PC-3 (cell line): Measurements from ENCODE around the gene WDPCP.

Experiments used
- EZH2 ChIP-seq: fragments of 300-600 bp; sonication (generic); IDR thresholded peaks from one replicate; pipeline ENCODE4 v1.6.1; 2017; ENCODE audit warnings: antibody characterized with exemption, mild to moderate bottlenecking, low read length; ENCODE audit not compliant: unreplicated experiment
- EZH2phosphoT487 ChIP-seq: fragments of 300-600 bp; sonication (generic); IDR thresholded peaks from 2 replicates; pipeline ENCODE4 v1.6.1; 2018; ENCODE audit warnings: mild to moderate bottlenecking, antibody characterized with exemption, low read length, borderline replicate concordance
- TF ChIP-seq, protein P1 (sequence below): fragments of 300-600 bp; sonication (generic); conservative IDR thresholded peaks from 2 replicates; pipeline ENCODE4 v1.5.1; 2017; ENCODE audit warnings: antibody characterized with exemption, low read depth, mild to moderate bottlenecking, low read length

GRCh38 chr2:63163161-63163820, 425.0 kb downstream of the WDPCP start:
- TF ChIP-seq, protein P1, sequence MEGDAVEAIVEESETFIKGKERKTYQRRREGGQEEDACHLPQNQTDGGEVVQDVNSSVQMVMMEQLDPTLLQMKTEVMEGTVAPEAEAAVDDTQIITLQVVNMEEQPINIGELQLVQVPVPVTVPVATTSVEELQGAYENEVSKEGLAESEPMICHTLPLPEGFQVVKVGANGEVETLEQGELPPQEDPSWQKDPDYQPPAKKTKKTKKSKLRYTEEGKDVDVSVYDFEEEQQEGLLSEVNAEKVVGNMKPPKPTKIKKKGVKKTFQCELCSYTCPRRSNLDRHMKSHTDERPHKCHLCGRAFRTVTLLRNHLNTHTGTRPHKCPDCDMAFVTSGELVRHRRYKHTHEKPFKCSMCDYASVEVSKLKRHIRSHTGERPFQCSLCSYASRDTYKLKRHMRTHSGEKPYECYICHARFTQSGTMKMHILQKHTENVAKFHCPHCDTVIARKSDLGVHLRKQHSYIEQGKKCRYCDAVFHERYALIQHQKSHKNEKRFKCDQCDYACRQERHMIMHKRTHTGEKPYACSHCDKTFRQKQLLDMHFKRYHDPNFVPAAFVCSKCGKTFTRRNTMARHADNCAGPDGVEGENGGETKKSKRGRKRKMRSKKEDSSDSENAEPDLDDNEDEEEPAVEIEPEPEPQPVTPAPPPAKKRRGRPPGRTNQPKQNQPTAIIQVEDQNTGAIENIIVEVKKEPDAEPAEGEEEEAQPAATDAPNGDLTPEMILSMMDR = no peak; the same call in 1 of the 2 replicates
- TF ChIP-seq EZH2phosphoT487 (no peak), EZH2 (no peak)
